OCI-LY1 (cell line): ENCODE results near the gene SMPD3.

Experiments used
- H2AFZ ChIP-seq: fragments of 200-600 bp; sonication (generic), shearing (Covaris generic); 2 replicates; pipeline ENCODE4 v1.6.0; 2014; ENCODE audit warnings: antibody characterized with exemption, mild to moderate bottlenecking, low read length
- H3F3A ChIP-seq: fragments of 200-600 bp; sonication (generic), shearing (Covaris generic); 2 replicates; pipeline ENCODE4 v1.6.0; 2014; ENCODE audit warnings: mild to moderate bottlenecking, antibody characterized with exemption, low read length, moderate library complexity; ENCODE audit not compliant: insufficient read depth
- H3K27ac ChIP-seq: fragments of 200-600 bp; sonication (generic); 2 replicates; pipeline ENCODE4 v1.5.1; 2014; ENCODE audit warnings: low read length, mixed run types, mild to moderate bottlenecking, low read depth; ENCODE audit not compliant: poor library complexity, severe bottlenecking
- H3K27me3 ChIP-seq: fragments of 200-600 bp; sonication (generic); 2 replicates; pipeline ENCODE4 v1.6.0; 2014; ENCODE audit warnings: antibody characterized with exemption, mild to moderate bottlenecking, low read length, moderate library complexity; ENCODE audit not compliant: insufficient read depth
- H3K36me3 ChIP-seq: fragments of 200-600 bp; sonication (generic); 2 replicates; pipeline ENCODE4 v1.6.1; 2014; ENCODE audit warnings: mild to moderate bottlenecking, antibody characterized with exemption, low read length, moderate library complexity, mixed read lengths; ENCODE audit not compliant: insufficient read depth
- H3K4me1 ChIP-seq: fragments of 200-600 bp; sonication (generic); 2 replicates; pipeline ENCODE4 v1.5.1; 2014; ENCODE audit warnings: mild to moderate bottlenecking, low read length, moderate library complexity; ENCODE audit not compliant: insufficient read depth, severe bottlenecking
- H3K4me2 ChIP-seq: fragments of 200-600 bp; sonication (generic), shearing (Covaris generic); 2 replicates; pipeline ENCODE4 v1.6.1; 2014; ENCODE audit warnings: low read length
- H3K4me3 ChIP-seq: fragments of 200-600 bp; sonication (generic); 2 replicates; pipeline ENCODE4 v1.5.1; 2014; ENCODE audit warnings: low read length, low read depth, mild to moderate bottlenecking, mixed read lengths; ENCODE audit not compliant: poor library complexity, severe bottlenecking
- H3K79me2 ChIP-seq: fragments of 200-600 bp; shearing (Covaris generic); 2 replicates; pipeline ENCODE4 v1.6.1; 2016; ENCODE audit warnings: mixed run types, low read length, mixed read lengths; ENCODE audit not compliant: insufficient read depth
- H3K9ac ChIP-seq: fragments of 200-600 bp; sonication (generic), shearing (Covaris generic); 2 replicates; pipeline ENCODE4 v1.6.1; 2014; ENCODE audit warnings: mild to moderate bottlenecking, low read length, mixed read lengths
- H3K9me2 ChIP-seq: fragments of 200-600 bp; sonication (generic), shearing (Covaris generic); 2 replicates; pipeline ENCODE4 v1.6.1; 2014; ENCODE audit warnings: low read depth, mild to moderate bottlenecking, low read length, mixed read lengths
- H3K9me3 ChIP-seq: fragments of 200-600 bp; shearing (Covaris generic); 2 replicates; pipeline ENCODE4 v1.6.1; 2014; ENCODE audit warnings: low read length, mixed read lengths
- H4K20me1 ChIP-seq: fragments of 200-600 bp; sonication (generic), shearing (Covaris generic); 2 replicates; pipeline ENCODE4 v1.6.0; 2016; ENCODE audit warnings: mild to moderate bottlenecking, low read length; ENCODE audit not compliant: insufficient read depth
- EZH2 ChIP-seq: fragments of 200-600 bp; sonication (generic), shearing (Covaris generic); IDR thresholded peaks from 2 replicates; pipeline ENCODE4 v1.8.0; 2017; ENCODE audit warnings: borderline replicate concordance, mixed run types, mild to moderate bottlenecking, antibody characterized with exemption, low read length, moderate library complexity, mixed read lengths
- TF ChIP-seq, protein P1 (sequence below): fragments of 200-600 bp; sonication (generic), shearing (Covaris generic); IDR thresholded peaks from 2 replicates; pipeline ENCODE4 v1.5.1; 2017; ENCODE audit warnings: mild to moderate bottlenecking, antibody characterized with exemption, low read length, moderate library complexity, mixed read lengths

Gene SMPD3

DNA sequence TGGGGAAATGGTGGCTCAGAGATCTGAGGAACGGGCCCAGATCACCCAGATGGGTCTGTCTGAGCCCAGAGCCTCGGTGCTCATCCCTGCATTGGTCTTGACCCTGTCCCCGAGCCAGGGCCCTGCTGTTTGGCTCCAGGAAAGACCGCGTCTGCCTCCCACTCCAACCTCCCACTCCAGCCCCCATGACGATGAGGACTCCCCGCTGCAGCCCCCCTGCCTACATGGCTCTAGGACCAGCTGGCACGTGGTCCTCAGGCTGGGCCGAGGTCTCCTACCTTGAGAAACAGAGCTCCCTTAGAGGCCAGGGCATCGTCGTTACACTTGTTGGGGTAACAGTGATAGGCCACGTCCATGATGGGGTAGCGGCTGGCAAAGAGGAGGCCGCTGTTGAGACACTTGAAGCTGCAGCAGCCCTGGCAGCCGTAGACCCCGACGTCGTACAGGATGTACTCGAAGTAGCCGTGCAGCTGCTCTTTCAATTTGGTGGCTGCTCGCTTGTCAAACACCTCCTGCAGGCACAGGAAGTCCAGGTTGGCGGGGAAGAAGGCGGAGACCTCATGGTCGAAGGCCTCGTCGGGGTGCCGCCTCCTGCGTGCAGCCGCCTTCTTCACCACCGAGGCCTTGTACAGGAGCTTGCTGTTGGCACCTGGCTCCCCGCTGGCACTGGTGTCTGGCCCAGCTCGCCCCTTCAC, 77.6 kb downstream of the SMPD3 start:
- peaks cover 12% of the 10 kb centered on the region; the same call in 1 of the 2 replicates for H3K27me3 ChIP-seq
- H3K27ac ChIP-seq: no peak overlapping the region
- H3K4me1 ChIP-seq: peaks cover 10% of the 10 kb centered on the region
- no peak overlapping the region for H3K4me3 ChIP-seq
- no peaks in the 10 kb centered on the region for H4K20me1 ChIP-seq
- H3K79me2 ChIP-seq: no peaks in the 10 kb centered on the region
- no peaks in the 10 kb centered on the region for H3F3A ChIP-seq
- H2AFZ ChIP-seq: no peak overlapping the region
- H3K9me2 ChIP-seq: no peaks in the 10 kb centered on the region
- H3K4me2 ChIP-seq: no peak overlapping the region
- no peak overlapping the region for H3K9ac ChIP-seq
- no peaks in the 10 kb centered on the region for H3K9me3 ChIP-seq
- no peak for TF ChIP-seq EZH2
- TF ChIP-seq, protein P1, sequence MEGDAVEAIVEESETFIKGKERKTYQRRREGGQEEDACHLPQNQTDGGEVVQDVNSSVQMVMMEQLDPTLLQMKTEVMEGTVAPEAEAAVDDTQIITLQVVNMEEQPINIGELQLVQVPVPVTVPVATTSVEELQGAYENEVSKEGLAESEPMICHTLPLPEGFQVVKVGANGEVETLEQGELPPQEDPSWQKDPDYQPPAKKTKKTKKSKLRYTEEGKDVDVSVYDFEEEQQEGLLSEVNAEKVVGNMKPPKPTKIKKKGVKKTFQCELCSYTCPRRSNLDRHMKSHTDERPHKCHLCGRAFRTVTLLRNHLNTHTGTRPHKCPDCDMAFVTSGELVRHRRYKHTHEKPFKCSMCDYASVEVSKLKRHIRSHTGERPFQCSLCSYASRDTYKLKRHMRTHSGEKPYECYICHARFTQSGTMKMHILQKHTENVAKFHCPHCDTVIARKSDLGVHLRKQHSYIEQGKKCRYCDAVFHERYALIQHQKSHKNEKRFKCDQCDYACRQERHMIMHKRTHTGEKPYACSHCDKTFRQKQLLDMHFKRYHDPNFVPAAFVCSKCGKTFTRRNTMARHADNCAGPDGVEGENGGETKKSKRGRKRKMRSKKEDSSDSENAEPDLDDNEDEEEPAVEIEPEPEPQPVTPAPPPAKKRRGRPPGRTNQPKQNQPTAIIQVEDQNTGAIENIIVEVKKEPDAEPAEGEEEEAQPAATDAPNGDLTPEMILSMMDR: no peak
- no peaks in the 10 kb centered on the region for H3K36me3 ChIP-seq

DNA sequence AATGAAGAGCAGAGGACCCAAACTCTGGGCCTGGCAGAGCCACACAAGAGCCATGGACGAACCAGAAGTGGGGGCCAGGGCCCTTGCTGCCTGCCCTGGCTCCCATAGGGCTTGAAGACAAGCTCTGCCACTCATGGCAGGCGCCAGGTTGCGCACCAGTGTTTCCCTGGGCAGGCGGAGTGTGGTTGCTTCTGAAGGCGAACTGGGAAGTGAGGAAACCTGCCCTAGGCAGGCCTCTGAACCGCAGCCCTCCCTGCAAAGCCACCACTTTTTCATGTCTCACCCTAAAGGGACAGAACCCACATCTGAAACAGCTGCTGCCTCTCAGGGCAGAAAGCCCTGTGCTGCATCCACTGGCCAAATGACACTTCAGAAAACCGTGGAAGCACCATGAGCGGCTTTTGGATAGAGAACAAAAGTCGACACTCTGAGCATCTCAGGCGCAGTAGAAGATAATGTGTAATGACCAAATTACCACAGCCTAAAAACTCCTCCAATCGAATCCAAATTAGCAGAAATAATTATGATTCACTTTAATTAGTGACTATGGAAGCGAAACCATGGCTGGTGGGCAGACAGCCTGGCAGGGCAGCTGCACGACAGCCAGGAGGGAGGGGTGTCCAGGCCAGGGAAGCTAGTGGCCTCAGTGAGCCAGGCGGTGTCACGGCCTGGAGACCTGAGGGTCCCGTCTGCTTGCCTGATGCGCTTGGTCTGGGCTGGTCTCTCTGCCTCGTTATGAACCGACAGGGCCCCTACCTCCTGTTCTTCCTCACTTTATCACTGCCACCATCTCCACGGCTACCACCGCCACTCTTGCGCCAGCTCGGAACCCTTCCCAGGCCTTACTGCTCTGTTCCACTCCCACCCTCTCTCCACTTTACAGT, 78.4 kb downstream of the SMPD3 start:
- Histone ChIP-seq H3K4me2 (no peak overlapping the region), H3K9me2 (no peaks in the 10 kb centered on the region), H3K36me3 (no peaks in the 10 kb centered on the region), H3K27me3 (peaks cover 17% of the 10 kb centered on the region; the same call in 1 of the 2 replicates), H3K27ac (no peak overlapping the region), H3F3A (no peaks in the 10 kb centered on the region), H3K9me3 (no peaks in the 10 kb centered on the region), H3K79me2 (no peaks in the 10 kb centered on the region), H2AFZ (no peak overlapping the region), H3K9ac (no peak overlapping the region), H3K4me1 (peaks cover 10% of the 10 kb centered on the region), H4K20me1 (no peaks in the 10 kb centered on the region), H3K4me3 (no peak overlapping the region)
- TF ChIP-seq EZH2: no peak
- TF ChIP-seq, protein P1: no peak

DNA sequence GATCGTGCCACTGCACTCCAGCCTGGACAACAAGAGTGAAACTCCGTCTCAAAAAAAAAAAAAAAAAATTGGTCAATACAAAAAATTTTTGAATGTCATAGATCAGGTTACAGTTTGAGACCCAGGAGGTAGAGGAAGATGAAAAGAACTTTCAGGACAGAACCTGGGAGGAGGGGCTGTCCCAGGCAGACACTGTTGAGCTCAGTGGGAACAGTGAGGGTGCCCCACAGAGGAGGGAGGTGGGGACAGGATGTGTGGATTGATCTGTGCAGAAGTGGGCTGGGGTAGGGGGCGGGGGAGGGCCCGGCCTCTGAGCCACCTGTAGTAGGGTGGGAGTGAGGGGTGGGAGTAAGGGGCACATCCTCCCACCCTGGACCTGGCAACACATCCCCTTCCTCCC, 79.1 kb downstream of the SMPD3 start:
- Histone ChIP-seq H2AFZ (no peak overlapping the region), H3K27ac (no peak overlapping the region), H3K4me1 (peaks cover 10% of the 10 kb centered on the region), H3F3A (no peaks in the 10 kb centered on the region), H3K27me3 (peaks cover 17% of the 10 kb centered on the region), H3K36me3 (no peaks in the 10 kb centered on the region), H3K4me2 (no peak overlapping the region), H3K79me2 (no peaks in the 10 kb centered on the region), H4K20me1 (no peaks in the 10 kb centered on the region), H3K9me3 (no peaks in the 10 kb centered on the region), H3K9me2 (no peaks in the 10 kb centered on the region), H3K4me3 (no peak overlapping the region), H3K9ac (no peak overlapping the region)
- TF ChIP-seq, protein P1: no peak
- no peak for TF ChIP-seq EZH2
